Measurements from ENCODE around the gene HOXA1. TPM values are rescaled to one million over a fixed set of nuclear protein-coding genes. Genes with fewer than 3 reads are reported as not detected.

Gene HOXA1
- total RNA-seq, 1 experiment from 2014 or later: 4.4 TPM

- H3K4me2 ChIP-seq (ENCODE audit: low read depth, low read length, poor library complexity, severe bottlenecking): no peak overlapping the region
- no peaks in the 10 kb centered on the region for H3K36me3 ChIP-seq (ENCODE audit: insufficient read depth, low read length)
- 0 out of 2 replicates have a peak, but pooled peaks cover 8% of the 10 kb centered on the region for H4K20me1 ChIP-seq (ENCODE audit: insufficient read depth, low read depth, low read length)
- H3K4me1 ChIP-seq (ENCODE audit: low read length): no peaks in the 10 kb centered on the region
- H3K9ac ChIP-seq (ENCODE audit: low read length): no peak overlapping the region
- no peak for DNase-seq
- no peaks in the 10 kb centered on the region for H3K27me3 ChIP-seq (ENCODE audit: low read length)
- H3K27ac ChIP-seq (ENCODE audit: low read length): no peak overlapping the region
- no peak overlapping the region for H3K4me3 ChIP-seq (ENCODE audit: low read length)
- no peak overlapping the region for H2AFZ ChIP-seq (ENCODE audit: low read length)
- H3K9me3 ChIP-seq (ENCODE audit: low read length): no peaks in the 10 kb centered on the region
- no peaks in the 10 kb centered on the region for H3K79me2 ChIP-seq (ENCODE audit: low read length)
- H3K9me2 ChIP-seq (replicated peaks; ENCODE audit: insufficient read depth, low read length): no peaks in the 10 kb centered on the region
These were observed 10.5 kb upstream of the HOXA1 start for GRCh38 chr7:27106181-27106900.

- Histone ChIP-seq H3K9me2 (replicated peaks; ENCODE audit: insufficient read depth, low read length) (no peaks in the 10 kb centered on the region), H3K4me2 (ENCODE audit: low read depth, low read length, poor library complexity, severe bottlenecking) (no peak overlapping the region), H3K27ac (ENCODE audit: low read length) (no peak overlapping the region), H3K9me3 (ENCODE audit: low read length) (no peaks in the 10 kb centered on the region), H3K4me3 (ENCODE audit: low read length) (no peak overlapping the region), H3K4me1 (ENCODE audit: low read length) (no peaks in the 10 kb centered on the region), H2AFZ (ENCODE audit: low read length) (no peak overlapping the region), H4K20me1 (ENCODE audit: insufficient read depth, low read depth, low read length) (0 out of 2 replicates have a peak, but pooled peaks cover 8% of the 10 kb centered on the region), H3K36me3 (ENCODE audit: insufficient read depth, low read length) (no peaks in the 10 kb centered on the region), H3K79me2 (ENCODE audit: low read length) (no peaks in the 10 kb centered on the region), H3K27me3 (ENCODE audit: low read length) (no peaks in the 10 kb centered on the region), H3K9ac (ENCODE audit: low read length) (no peak overlapping the region)
- DNase-seq: no peak
These were observed 9.7 kb upstream of the HOXA1 start for GRCh38 chr7:27105301-27106031.

GRCh38 chr7:27104341-27105058 lies 8.7 kb upstream of the HOXA1 start:
- Histone ChIP-seq H4K20me1 (ENCODE audit: insufficient read depth, low read depth, low read length) (0 out of 2 replicates have a peak, but pooled peaks cover 8% of the 10 kb centered on the region), H3K36me3 (ENCODE audit: insufficient read depth, low read length) (no peaks in the 10 kb centered on the region), H3K27me3 (ENCODE audit: low read length) (no peaks in the 10 kb centered on the region), H3K79me2 (ENCODE audit: low read length) (no peaks in the 10 kb centered on the region), H3K4me2 (ENCODE audit: low read depth, low read length, poor library complexity, severe bottlenecking) (no peak overlapping the region), H3K27ac (ENCODE audit: low read length) (no peak overlapping the region), H2AFZ (ENCODE audit: low read length) (no peak overlapping the region), H3K9me2 (replicated peaks; ENCODE audit: insufficient read depth, low read length) (no peaks in the 10 kb centered on the region), H3K4me3 (ENCODE audit: low read length) (no peak overlapping the region), H3K4me1 (ENCODE audit: low read length) (no peaks in the 10 kb centered on the region), H3K9ac (ENCODE audit: low read length) (no peak overlapping the region), H3K9me3 (ENCODE audit: low read length) (no peaks in the 10 kb centered on the region)
- DNase-seq: no peak

GRCh38 chr7:27103489-27104226 lies 7.9 kb upstream of the HOXA1 start:
- H3K79me2 ChIP-seq (ENCODE audit: low read length): no peaks in the 10 kb centered on the region
- H3K9ac ChIP-seq (ENCODE audit: low read length): no peak overlapping the region
- H4K20me1 ChIP-seq (ENCODE audit: insufficient read depth, low read depth, low read length): 0 out of 2 replicates have a peak, but pooled peaks cover 8% of the 10 kb centered on the region
- no peaks in the 10 kb centered on the region for H3K36me3 ChIP-seq (ENCODE audit: insufficient read depth, low read length)
- no peaks in the 10 kb centered on the region for H3K9me2 ChIP-seq (replicated peaks; ENCODE audit: insufficient read depth, low read length)
- H3K4me3 ChIP-seq (ENCODE audit: low read length): no peak overlapping the region
- no peak overlapping the region for H3K27ac ChIP-seq (ENCODE audit: low read length)
- H3K27me3 ChIP-seq (ENCODE audit: low read length): no peaks in the 10 kb centered on the region
- H2AFZ ChIP-seq (ENCODE audit: low read length): no peak overlapping the region
- no peaks in the 10 kb centered on the region for H3K4me1 ChIP-seq (ENCODE audit: low read length)
- no peak overlapping the region for H3K4me2 ChIP-seq (ENCODE audit: low read depth, low read length, poor library complexity, severe bottlenecking)
- no peaks in the 10 kb centered on the region for H3K9me3 ChIP-seq (ENCODE audit: low read length)
- no peak for DNase-seq

- Histone ChIP-seq H3K9ac (ENCODE audit: low read length) (no peak within 1 kb of the TSS), H3K36me3 (ENCODE audit: insufficient read depth, low read length) (no peaks in the 10 kb centered on the region), H3K9me2 (replicated peaks; ENCODE audit: insufficient read depth, low read length) (no peaks in the 10 kb centered on the region), H4K20me1 (ENCODE audit: insufficient read depth, low read depth, low read length) (0 out of 2 replicates have a peak, but pooled peaks cover 8% of the 10 kb centered on the region), H3K79me2 (ENCODE audit: low read length) (peaks cover 4% of the 10 kb centered on the region), H3K27me3 (ENCODE audit: low read length) (no peaks in the 10 kb centered on the region), H3K27ac (ENCODE audit: low read length) (no peak within 1 kb of the TSS), H3K4me1 (ENCODE audit: low read length) (peaks cover under 1% of the 10 kb centered on the region), H3K9me3 (ENCODE audit: low read length) (no peaks in the 10 kb centered on the region), H2AFZ (ENCODE audit: low read length) (no peak within 1 kb of the TSS), H3K4me3 (ENCODE audit: low read length) (no peak within 1 kb of the TSS), H3K4me2 (ENCODE audit: low read depth, low read length, poor library complexity, severe bottlenecking) (no peak within 1 kb of the TSS)
- DNase-seq: no peak
These were observed 7.0 kb upstream of the HOXA1 start, which contains the start of gene HOXA2 for GRCh38 chr7:27102581-27103442. TSS of gene HOXA2 (minus strand) at chr7:27102683. CDS start at chr7:27102500, 183 bp downstream.

GRCh38 chr7:27101957-27102580 lies 6.3 kb upstream of the HOXA1 start:
- no peak overlapping the region for H3K27ac ChIP-seq (ENCODE audit: low read length)
- H3K79me2 ChIP-seq (ENCODE audit: low read length): peaks cover 12% of the 10 kb centered on the region
- H3K9ac ChIP-seq (ENCODE audit: low read length): no peak overlapping the region
- no peaks in the 10 kb centered on the region for H3K36me3 ChIP-seq (ENCODE audit: insufficient read depth, low read length)
- H3K9me3 ChIP-seq (ENCODE audit: low read length): no peaks in the 10 kb centered on the region
- DNase-seq: no peak
- H3K4me1 ChIP-seq (ENCODE audit: low read length): peaks cover 8% of the 10 kb centered on the region
- 0 out of 2 replicates have a peak, but pooled peaks cover 8% of the 10 kb centered on the region for H4K20me1 ChIP-seq (ENCODE audit: insufficient read depth, low read depth, low read length)
- no peaks in the 10 kb centered on the region for H3K27me3 ChIP-seq (ENCODE audit: low read length)
- H3K4me3 ChIP-seq (ENCODE audit: low read length): no peak overlapping the region
- no peak overlapping the region for H3K4me2 ChIP-seq (ENCODE audit: low read depth, low read length, poor library complexity, severe bottlenecking)
- H3K9me2 ChIP-seq (replicated peaks; ENCODE audit: insufficient read depth, low read length): no peaks in the 10 kb centered on the region
- no peak overlapping the region for H2AFZ ChIP-seq (ENCODE audit: low read length)

All from Karpas-422 (cell line).